GM13977 (cell line): ENCODE data around the gene NTMT2.
"Not testable (repeated sequence)": the region's sequence is repeated elsewhere in the genome, so short reads cannot be mapped to it uniquely, and the experiment has no call there.

ENCODE experiments used
- DNase-seq: peaks from one replicate; pipeline ENCODE4 v3.0.0; 2012; ENCODE audit warnings: low spot score
- in situ Hi-C: fragments of 300-500 bp; cut with MboI; formaldehyde crosslinking; loops from one replicate; pipeline ENCODE4 v1.12.0; 2022; ENCODE audit warnings: low sequenced_read_pairs, low pct_unique_long_range_greater_than_20kb, mixed read lengths, inconsistent platforms; ENCODE audit not compliant: unreplicated experiment
- TF ChIP-seq, protein P1 (sequence below): IDR thresholded peaks from 2 replicates; pipeline ENCODE4 v1.5.1; 2012; ENCODE audit warnings: mild to moderate bottlenecking, control low read depth; ENCODE audit not compliant: insufficient read depth; ENCODE audit errors: extremely low read depth, missing control alignments

Gene NTMT2

DNA sequence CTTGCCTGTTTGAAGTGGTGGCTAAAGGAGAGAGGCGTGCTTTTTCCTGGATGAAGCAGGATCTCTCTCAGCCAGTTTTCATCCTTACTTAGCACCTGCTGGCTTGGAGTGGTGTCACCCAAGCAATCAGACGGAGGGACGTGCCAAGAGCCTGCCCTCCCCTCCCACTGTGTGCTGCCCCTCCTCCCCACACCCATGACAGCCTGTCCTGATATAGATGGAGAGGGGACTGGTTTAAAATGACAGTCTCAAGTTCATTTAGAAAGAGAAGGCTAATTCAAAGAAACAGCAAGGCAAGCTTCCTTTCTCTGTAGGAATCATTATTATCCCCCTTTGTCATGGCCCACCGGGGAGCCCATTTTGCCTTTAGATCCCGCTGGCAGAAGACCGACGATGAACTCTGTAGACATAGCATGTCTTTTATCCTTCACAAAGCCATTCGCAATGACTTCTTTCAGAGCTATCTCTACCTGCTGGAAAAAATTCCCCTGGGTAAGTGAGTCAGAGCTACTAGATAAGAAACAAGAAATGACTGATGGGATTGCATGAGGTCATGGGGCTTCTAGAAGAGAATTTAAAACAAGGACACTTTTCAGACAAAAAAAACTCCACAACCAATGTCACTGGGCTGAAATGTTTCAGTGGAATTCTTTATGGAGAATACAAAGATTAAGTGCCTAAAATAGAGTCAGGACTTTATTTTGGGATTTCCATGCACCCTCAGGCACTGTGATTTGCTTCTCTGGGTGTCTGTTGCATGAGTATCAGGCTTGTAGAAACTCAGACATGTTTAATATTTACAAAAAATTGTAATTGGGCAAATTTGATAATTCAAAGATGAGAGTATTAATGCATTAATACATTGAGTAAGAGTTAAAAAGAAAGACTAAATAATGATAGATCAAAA lies at the start of gene NTMT2:
NTMT2 (plus strand) TSS at position 190 of the 907 bp plus-strand sequence; CDS start at position 339, 149 bp downstream.
- in situ Hi-C loops = no loop called here

DNA sequence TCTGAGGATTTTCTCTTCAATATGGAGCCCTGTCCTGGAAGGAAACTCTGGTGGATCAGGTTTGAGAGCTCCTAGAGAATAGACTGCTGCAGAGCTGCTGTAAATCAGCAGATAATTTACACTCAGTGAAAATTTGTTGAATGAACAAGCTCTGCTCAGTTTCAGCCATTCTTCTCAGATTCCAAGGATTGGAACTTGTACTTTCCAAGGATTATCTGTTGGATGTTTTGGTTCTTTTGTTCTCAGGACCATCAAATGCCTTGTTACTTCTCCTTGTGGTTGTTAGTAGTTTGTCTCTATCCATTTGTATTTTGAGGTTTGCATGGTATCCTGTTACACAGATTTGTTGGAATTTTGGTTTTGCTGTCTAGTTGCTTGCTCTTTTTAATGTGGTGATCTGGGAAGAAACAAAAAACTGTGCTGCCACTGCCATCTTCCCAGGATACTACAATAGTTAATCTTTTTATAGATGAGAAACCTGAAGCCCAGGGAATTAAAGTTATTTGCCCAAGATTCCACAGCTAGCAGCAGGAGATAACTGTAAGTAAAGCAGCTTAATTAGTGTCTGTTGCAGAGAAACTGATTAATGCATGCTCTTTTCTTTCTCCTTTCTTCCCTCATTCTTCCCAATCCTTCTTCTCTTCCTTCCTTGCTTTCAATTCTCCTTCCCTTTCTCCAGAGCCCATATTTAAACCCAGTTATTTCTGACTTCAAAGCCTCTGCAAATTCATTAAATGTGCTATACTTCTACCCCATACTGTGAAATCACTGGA lies 49.6 kb upstream of the NTMT2 start:
- in situ Hi-C loops = no loop called here
- TF ChIP-seq, protein P1, sequence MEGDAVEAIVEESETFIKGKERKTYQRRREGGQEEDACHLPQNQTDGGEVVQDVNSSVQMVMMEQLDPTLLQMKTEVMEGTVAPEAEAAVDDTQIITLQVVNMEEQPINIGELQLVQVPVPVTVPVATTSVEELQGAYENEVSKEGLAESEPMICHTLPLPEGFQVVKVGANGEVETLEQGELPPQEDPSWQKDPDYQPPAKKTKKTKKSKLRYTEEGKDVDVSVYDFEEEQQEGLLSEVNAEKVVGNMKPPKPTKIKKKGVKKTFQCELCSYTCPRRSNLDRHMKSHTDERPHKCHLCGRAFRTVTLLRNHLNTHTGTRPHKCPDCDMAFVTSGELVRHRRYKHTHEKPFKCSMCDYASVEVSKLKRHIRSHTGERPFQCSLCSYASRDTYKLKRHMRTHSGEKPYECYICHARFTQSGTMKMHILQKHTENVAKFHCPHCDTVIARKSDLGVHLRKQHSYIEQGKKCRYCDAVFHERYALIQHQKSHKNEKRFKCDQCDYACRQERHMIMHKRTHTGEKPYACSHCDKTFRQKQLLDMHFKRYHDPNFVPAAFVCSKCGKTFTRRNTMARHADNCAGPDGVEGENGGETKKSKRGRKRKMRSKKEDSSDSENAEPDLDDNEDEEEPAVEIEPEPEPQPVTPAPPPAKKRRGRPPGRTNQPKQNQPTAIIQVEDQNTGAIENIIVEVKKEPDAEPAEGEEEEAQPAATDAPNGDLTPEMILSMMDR = no peak
- DNase-seq = no peak

More for the DNA sequence above, at the start of gene NTMT2:
- TF ChIP-seq, protein P1 = no peak
- DNase-seq = no peak

DNA sequence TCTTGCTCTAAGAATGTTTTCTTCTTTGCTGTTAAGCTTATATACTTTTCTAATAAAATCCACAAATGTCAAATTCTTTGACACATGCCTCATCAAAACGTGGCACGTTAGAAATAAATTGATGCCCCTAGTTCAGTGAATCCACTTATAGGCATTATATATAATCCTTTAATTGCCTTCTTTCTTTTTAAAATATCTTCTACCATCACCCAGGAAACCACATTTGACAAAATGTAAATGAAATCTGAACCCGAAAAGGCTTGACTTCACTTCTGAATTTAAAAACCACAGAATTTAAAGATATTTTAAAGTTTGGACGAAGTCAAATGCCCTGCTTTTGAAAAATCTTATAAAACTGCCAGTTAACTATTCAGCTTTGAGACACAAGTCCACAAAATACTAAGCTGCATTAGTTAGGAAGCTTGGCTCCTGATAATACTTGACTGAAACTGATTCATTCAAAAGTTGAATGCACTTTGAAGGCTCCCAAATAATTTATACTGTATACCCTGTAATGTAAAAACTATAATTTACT lies 48.9 kb upstream of the NTMT2 start:
- in situ Hi-C loops = no loop called here
- TF ChIP-seq, protein P1 = no peak
- DNase-seq = no peak

DNA sequence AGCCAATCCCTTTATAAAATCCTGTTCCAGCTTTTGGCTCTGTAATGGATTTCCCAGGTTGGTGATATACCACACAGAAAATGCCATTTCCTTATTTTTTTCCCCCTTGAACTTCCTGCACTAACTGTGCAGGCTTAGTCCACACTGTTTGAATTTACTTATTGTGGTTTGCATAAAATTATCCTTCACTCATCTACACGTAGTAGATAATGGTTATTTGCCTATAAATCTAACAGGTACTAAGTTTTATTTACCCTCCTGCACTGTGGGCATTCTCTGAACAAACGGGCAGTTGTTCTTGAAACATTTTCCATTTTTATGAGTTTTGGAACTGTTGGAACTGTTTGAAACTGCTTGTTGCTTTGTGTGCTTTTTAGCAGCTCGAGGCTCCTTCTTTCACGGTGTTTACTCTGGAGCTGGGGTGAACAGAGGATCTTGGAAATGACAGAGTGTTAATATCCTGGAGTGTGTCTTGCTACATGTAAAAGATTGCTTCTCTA lies 48.3 kb upstream of the NTMT2 start:
- TF ChIP-seq, protein P1 = no peak
- DNase-seq = no peak
- in situ Hi-C loops = no loop called here

DNA sequence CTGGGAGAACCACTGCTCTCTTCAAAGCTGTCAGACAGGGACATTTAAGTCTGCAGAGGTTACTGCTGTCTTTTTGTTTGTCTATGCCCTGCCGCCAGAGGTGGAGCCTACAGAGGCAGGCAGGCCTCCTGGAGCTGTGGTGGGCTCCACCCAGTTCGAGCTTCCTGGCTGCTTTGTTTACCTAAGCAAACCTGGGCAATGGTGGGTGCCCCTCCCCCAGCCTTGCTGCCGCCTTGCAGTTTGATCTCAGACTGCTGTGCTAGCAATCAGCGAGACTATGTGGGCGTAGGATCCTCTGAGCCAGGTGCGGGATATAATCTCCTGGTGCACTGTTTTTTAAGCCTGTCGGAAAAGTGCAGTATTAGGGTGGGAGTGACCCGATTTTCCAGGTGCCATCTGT lies 32.6 kb upstream of the NTMT2 start:
- in situ Hi-C loops, DNase-seq: not testable (repeated sequence)

DNA sequence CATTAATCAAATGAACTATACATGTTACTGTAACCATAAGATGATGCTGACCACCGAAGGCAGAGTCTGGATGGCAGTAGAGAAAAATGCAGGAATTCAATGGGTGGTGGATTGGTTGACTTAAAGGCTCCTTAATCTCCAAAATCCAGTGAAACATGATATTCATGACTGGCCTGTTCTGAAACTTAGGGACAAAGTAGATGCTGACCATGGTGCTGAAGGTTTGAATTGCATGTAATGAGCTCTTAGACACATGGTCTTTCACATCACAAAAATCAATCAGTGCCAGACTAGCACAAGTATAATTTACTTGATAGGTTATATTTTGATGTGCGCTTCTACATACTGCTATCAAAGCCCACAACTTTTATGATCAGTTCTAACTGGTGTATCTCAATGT lies 30.9 kb upstream of the NTMT2 start:
- in situ Hi-C loops = no loop called here
- no peak for DNase-seq

More for the DNA sequence above, 30.9 kb upstream of the NTMT2 start:
- TF ChIP-seq, protein P1 = no peak
